Muscle layer of duodenum (tissue), 2 donors: ENCODE results near the gene PHF14.

Experiments used
- H3K27ac ChIP-seq: one replicate; pipeline ENCODE4 v1.7.0; 2013; ENCODE audit warnings: mild to moderate bottlenecking, low read length
- H3K27me3 ChIP-seq: one replicate; pipeline ENCODE4 v1.7.0; 2013; ENCODE audit warnings: low read depth, mild to moderate bottlenecking, control low read depth, low read length
- H3K36me3 ChIP-seq, 2 donors: one replicate each; pipeline ENCODE4 v1.7.0; 2013; ENCODE audit warnings: low read length in 2 of 2, control low read depth in 1 of 2, mild to moderate bottlenecking in 1 of 2; ENCODE audit not compliant: insufficient read depth in 2 of 2, control insufficient read depth in 1 of 2
- H3K4me1 ChIP-seq, 2 donors: one replicate each; pipeline ENCODE4 v1.7.0; 2013; ENCODE audit warnings: low read length in 2 of 2, mild to moderate bottlenecking in 2 of 2, control low read depth in 1 of 2, moderate library complexity in 1 of 2; ENCODE audit not compliant: insufficient read depth in 2 of 2, control insufficient read depth in 1 of 2
- H3K4me3 ChIP-seq, 2 donors: one replicate each; pipeline ENCODE4 v1.7.0; 2013; ENCODE audit warnings: low read length in 2 of 2, low read depth in 1 of 2, mild to moderate bottlenecking in 1 of 2
- H3K9me3 ChIP-seq, 2 donors: one replicate each; pipeline ENCODE4 v1.7.0; 2013; ENCODE audit warnings: low read length in 2 of 2, control low read depth in 1 of 2, mild to moderate bottlenecking in 1 of 2; ENCODE audit not compliant: control insufficient read depth in 1 of 2
- donor health status: healthy.

Gene PHF14

DNA sequence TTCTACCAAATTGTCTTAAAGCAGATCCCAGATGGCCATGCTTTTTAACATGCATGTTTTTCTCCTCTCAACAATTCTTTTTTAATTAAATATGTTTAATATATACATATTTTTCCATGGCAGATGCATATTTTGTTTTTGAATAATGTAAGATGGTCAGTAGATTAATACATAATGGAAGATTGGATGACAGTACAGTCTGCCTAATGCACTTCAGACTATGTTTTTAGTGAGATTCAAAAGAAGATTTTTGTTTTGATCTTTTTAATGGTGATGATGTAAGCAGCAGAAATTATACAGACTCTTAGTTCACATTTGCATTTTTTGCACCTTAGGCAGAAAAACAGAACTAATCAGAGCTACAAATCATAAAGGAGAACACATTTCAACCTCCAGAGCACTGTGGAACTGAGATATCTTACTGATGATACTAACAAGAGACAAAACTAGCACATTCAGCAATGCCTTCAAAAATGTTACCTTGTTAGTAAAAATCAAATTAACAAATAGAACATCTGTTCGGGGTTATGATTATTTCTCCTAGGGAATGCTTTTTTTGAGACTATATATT lies 203.4 kb downstream of the PHF14 start:
- no peaks in the 10 kb centered on the region for H3K27me3 ChIP-seq
- H3K4me3 ChIP-seq: no peak overlapping the region
- no peaks in the 10 kb centered on the region for H3K9me3 ChIP-seq
- H3K27ac ChIP-seq: no peak overlapping the region
- no peaks in the 10 kb centered on the region for H3K36me3 ChIP-seq
- no peaks in the 10 kb centered on the region for H3K4me1 ChIP-seq

DNA sequence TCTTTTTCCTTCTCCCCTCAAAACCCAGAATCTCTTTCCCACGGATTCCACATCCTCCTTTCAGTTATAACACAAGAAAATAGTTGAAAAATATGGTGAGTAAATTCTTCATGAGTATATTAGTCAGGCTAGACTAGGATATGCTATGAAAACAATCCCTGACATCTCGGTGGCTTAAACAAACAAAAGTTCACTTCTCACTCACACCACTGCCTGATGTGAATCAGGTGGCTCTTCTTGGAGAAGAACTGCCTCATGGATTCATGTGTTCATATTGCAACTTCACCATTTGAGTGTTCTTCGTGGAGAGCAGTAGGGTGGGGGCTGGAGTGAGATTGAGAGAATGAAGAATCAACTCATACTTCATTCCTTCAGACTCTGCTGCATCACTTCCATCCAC lies 204.1 kb downstream of the PHF14 start:
- no peaks in the 10 kb centered on the region for H3K36me3 ChIP-seq
- no peak overlapping the region for H3K27ac ChIP-seq
- no peaks in the 10 kb centered on the region for H3K9me3 ChIP-seq
- H3K4me1 ChIP-seq: no peaks in the 10 kb centered on the region
- H3K4me3 ChIP-seq: no peak overlapping the region
- no peaks in the 10 kb centered on the region for H3K27me3 ChIP-seq

DNA sequence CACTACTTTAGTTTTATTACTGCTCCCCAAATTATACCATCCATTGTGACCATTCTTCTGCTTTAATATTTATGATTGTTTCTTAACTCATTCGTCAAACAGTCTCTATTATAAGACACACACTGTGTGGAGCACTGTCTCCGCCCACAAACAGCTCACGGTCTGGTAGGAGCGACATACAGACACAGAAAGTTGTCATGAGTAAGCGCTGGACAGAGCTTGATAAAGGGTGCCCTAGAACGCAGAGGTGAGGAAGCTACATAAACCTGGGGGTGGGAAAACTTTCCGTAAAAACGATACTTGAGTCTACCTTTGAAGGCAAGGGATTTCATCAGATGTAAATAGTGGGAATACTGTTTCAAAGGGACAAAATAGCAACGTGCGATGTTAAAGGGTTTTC lies 207.9 kb downstream of the PHF14 start:
- no peaks in the 10 kb centered on the region for H3K36me3 ChIP-seq
- no peaks in the 10 kb centered on the region for H3K27me3 ChIP-seq
- no peak overlapping the region for H3K27ac ChIP-seq
- H3K4me1 ChIP-seq: no peaks in the 10 kb centered on the region
- no peak overlapping the region for H3K4me3 ChIP-seq
- H3K9me3 ChIP-seq: peaks cover 0 to 6% of the 10 kb centered on the region in 2 donors

DNA sequence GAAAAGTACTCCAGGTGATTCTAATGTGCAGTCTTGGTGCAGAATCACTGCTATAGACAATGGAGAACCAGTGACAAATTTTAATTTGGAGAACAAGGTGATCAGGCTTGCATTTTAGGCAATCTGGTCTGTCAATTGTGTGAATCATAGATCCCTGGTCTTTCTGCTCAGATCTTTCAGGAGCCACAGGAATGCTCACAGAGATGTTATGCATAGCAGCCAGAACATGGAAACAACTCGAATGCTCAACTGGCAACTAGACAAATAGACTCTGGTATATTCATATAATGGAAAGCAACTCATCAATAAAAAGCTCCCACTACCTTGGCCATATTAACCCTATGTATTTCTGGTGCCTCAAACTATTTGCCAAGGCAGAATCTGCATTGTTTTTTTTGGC lies 209.1 kb downstream of the PHF14 start:
- peaks cover 0 to 6% of the 10 kb centered on the region in 2 donors for H3K9me3 ChIP-seq
- no peaks in the 10 kb centered on the region for H3K36me3 ChIP-seq
- no peak overlapping the region for H3K27ac ChIP-seq
- H3K4me1 ChIP-seq: no peaks in the 10 kb centered on the region
- H3K27me3 ChIP-seq: no peaks in the 10 kb centered on the region
- H3K4me3 ChIP-seq: no peak overlapping the region

DNA sequence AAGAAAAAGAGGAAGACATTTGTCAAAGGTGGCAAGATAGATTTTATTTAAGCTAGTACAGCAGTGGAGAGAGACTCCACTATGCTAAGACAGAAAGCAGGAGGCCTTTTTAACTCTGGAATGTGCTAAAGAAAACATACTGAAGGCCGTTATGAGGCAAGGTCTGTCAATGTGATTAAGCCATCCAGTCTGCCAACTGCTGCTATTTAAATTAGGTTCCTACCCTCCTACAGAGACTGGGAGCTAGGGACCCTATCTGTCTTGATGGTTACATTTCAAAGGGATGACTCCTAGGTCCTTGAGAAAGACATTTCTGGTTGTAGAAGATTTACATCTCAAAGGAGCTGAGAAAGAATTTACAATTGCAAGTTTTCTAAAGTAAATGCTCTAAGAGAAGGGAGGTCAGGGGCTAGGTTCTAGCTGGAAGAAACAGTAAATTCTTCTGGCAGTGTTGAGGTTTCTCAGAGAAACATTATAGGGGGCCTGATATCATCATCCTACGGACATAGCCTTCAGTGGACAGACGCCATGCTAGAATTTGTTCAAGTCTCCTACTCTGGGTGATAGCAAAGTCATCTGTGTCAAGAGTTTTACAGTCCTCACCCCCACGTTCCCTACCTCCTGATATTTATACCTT lies 211.6 kb downstream of the PHF14 start:
- no peaks in the 10 kb centered on the region for H3K27me3 ChIP-seq
- H3K9me3 ChIP-seq: peaks cover 0 to 6% of the 10 kb centered on the region in 2 donors
- H3K4me3 ChIP-seq: no peak overlapping the region
- H3K4me1 ChIP-seq: no peaks in the 10 kb centered on the region
- no peak overlapping the region for H3K27ac ChIP-seq
- no peaks in the 10 kb centered on the region for H3K36me3 ChIP-seq

DNA sequence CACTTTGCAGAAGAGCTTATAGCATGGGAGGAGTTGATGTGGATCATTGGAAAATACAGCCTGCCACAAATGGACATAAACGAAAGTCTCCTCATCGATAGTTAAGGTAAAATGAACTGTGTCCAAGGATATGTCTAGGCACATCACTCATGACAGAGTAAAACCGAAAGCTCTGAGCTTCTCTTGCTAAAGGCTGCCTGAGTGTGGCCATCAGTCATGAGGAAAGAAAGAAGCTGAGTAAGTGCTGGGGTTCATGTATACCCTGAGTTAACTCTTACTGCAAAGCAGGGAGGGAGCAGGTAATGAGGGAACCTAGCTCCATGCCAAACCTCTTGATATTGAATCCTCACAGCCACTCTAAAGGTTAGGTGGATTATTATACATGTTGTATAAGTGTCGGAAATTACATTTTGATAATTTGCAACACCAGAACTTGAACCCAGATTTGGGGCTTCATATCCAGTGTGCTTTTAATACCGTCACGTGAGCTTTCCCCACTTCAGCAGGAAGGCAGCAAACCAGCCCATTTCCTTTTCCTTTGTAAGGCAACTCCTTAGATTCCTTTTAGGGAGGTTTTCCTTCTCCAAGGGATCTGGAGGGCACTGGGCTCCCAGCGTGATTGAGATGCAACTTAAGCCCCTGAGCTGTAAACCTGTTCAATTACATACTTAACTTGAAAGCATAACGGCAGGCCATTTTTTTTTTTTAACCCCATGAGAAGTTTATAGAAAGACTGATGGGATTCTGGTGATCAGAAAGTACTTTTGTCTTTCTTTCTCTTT lies 215.0 kb downstream of the PHF14 start:
- H3K27me3 ChIP-seq: no peaks in the 10 kb centered on the region
- peaks cover 0 to 6% of the 10 kb centered on the region in 2 donors for H3K9me3 ChIP-seq
- peaks cover 0 to 4% of the 10 kb centered on the region in 2 donors for H3K4me1 ChIP-seq
- no peaks in the 10 kb centered on the region for H3K36me3 ChIP-seq
- H3K4me3 ChIP-seq: no peak overlapping the region
- H3K27ac ChIP-seq: no peak overlapping the region

DNA sequence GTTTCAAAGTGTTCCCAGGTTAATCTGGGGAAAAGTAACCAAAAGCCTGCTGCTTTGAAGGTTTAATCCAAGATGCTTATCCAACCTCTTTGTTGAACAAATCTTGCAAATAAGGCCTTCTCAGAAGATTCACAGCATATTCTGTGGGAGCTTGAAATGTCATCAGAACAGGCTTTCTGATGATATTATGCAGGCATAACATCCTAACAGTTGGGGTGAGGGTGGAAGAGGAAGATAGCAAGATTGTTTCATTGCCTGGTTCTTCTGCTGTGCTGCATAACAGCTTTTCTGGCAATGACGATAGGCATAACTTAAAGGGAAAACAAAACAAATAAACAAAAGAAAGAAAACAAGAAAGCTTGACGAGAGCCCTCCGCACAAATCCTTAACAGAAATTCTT lies 217.4 kb downstream of the PHF14 start:
- H3K27ac ChIP-seq: no peak overlapping the region

GRCh38 chr7:11191574-11192220 lies 218.0 kb downstream of the PHF14 start:
- peaks cover 0 to 4% of the 10 kb centered on the region in 2 donors for H3K4me1 ChIP-seq
- no peaks in the 10 kb centered on the region for H3K36me3 ChIP-seq
- H3K27ac ChIP-seq: no peak overlapping the region
- H3K27me3 ChIP-seq: no peaks in the 10 kb centered on the region
- no peaks in the 10 kb centered on the region for H3K9me3 ChIP-seq
- H3K4me3 ChIP-seq: no peak overlapping the region

More for the DNA sequence above, 217.4 kb downstream of the PHF14 start:
- Histone ChIP-seq H3K36me3 (no peaks in the 10 kb centered on the region), H3K4me1 (peaks cover 0 to 4% of the 10 kb centered on the region in 2 donors), H3K9me3 (no peaks in the 10 kb centered on the region), H3K27me3 (no peaks in the 10 kb centered on the region), H3K4me3 (no peak overlapping the region)

GRCh38 chr7:11192506-11192905 lies 218.8 kb downstream of the PHF14 start:
- peaks cover 0 to 4% of the 10 kb centered on the region in 2 donors for H3K4me1 ChIP-seq
- H3K27ac ChIP-seq: peak overlapping the region; percentile 39
- peak overlapping the region; percentile 46 to 52 for H3K4me3 ChIP-seq
- no peaks in the 10 kb centered on the region for H3K9me3 ChIP-seq
- no peaks in the 10 kb centered on the region for H3K27me3 ChIP-seq
- no peaks in the 10 kb centered on the region for H3K36me3 ChIP-seq

DNA sequence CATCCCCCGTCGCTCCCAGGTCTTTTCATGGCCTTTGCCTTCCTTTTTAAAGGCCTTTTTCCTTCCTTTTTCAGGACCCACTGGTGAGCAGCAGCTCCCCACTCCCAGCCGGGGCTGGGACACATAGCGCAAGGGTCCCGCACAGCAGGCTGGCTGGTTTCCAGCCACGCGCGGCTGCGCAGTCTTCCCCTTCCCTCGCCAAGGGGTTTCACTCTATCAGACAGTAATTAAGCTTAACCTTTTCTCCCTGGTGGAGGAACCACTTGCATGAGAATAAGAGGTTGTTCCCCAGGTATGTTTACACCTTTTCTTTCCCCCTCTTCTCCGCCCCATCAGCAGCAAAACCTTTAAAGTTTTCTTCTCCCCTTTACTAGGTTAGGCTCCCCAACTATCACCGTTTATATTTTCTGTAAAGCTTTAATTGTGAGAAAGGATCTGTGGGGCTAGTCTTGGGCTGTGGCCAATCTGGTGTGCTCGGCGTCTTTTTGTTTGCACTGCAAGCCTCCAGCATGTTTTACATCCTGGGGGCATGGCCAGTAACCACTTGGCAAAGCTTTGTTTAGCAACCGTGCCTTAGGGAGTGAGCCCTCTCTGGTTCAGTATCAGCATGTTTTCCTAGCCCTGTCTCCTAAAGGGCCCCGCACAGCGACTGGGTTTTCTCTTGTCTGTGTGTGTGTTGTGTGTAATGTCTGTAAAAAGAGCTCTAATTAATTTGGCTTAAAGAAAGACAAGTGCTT lies 219.6 kb downstream of the PHF14 start:
- no peaks in the 10 kb centered on the region for H3K36me3 ChIP-seq
- H3K9me3 ChIP-seq: no peaks in the 10 kb centered on the region
- H3K4me3 ChIP-seq: peak overlapping the region; percentile 46 to 52
- peaks cover 0 to 4% of the 10 kb centered on the region in 2 donors for H3K4me1 ChIP-seq
- no peaks in the 10 kb centered on the region for H3K27me3 ChIP-seq
- H3K27ac ChIP-seq: peak overlapping the region; percentile 39

GRCh38 chr7:11193888-11194287 lies 220.2 kb downstream of the PHF14 start:
- no peaks in the 10 kb centered on the region for H3K36me3 ChIP-seq
- H3K4me1 ChIP-seq: peaks cover 0 to 4% of the 10 kb centered on the region in 2 donors
- peak overlapping the region; percentile 20 for H3K27ac ChIP-seq
- peak overlapping the region; percentile 46 to 52 for H3K4me3 ChIP-seq
- no peaks in the 10 kb centered on the region for H3K27me3 ChIP-seq
- H3K9me3 ChIP-seq: no peaks in the 10 kb centered on the region
